Hepatocyte (in vitro differentiated cells): Measurements from ENCODE around the gene FGF8.

Source experiments
- CTCF ChIP-seq: fragments of 200-600 bp; sonication (generic); IDR thresholded peaks from 2 replicates; pipeline ENCODE4 v1.5.1; 2016; ENCODE audit warnings: antibody characterized with exemption, mild to moderate bottlenecking; ENCODE audit not compliant: poor library complexity
- EZH2phosphoT487 ChIP-seq: fragments of 200-600 bp; sonication (generic); IDR thresholded peaks from one replicate; pipeline ENCODE4 v1.6.1; 2018; ENCODE audit warnings: antibody characterized with exemption, mild to moderate bottlenecking, low read depth, moderate library complexity; ENCODE audit not compliant: unreplicated experiment, severe bottlenecking

DNA sequence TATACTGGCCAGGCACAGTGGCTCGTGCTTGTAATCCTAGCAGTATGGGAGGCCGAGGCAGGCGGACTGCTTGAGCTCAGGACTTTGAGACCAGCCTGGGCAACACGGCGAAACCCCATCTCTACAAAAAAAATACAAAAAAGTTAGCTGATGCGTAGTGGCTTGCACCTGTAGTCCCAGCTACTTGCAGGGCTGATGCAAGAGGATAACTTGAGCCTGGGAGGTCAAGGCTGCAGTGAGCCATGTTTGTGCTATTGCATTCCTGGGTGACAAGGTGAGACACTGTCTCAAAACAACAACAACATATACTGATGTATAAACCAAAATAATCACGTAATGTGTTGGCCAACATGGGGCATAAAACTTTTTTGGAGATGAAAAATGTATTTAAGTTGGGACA is 13.8 kb upstream of the FGF8 start:
- no peak for TF ChIP-seq EZH2phosphoT487
- TF ChIP-seq CTCF = no peak
